Embryonic facial prominence (tissue), 1 donor: Measurements from ENCODE around the gene STEAP4.
"Not testable (repeated sequence)": the region's sequence is repeated elsewhere in the genome, so short reads cannot be mapped to it uniquely, and the experiment has no call there.

ENCODE experiments used
- DNase-seq: peaks from one replicate; pipeline ENCODE4 v3.0.0-alpha.2; 2016; ENCODE audit errors: extremely low spot score

STEAP4 gene

DNA sequence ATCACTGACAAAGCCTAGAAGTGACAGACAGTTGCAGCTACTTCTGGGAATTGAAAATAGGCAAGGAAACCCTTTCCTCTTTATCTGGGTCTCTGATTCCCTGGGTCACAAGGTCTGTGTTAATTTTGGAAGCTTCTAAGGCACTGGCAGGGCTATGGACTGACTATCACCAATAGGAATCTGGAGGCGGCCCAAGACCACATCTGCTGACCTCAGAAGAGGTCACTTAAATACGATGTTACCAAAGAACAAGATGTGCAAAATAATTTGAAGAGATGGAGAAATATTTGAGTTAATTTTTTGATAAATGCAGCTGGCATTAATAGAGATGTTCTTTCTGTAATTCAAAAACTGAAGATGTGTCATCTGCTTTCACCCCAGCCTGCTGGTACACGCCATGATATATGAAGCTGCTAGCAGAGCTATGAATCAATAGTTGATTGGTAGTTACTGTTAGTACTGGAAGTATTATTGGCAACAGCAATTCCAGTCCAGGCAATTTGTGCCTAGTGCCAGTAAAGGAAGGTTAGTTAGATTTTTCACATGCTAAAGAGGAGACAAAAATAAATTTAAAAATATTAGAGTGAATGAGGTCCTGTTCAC lies 5.5 kb upstream of the STEAP4 start:
- no peak for DNase-seq

GRCh38 chr7:88311675-88312036 lies 5.0 kb upstream of the STEAP4 start:
- DNase-seq, result no peak

- no peak for DNase-seq
These were observed 4.4 kb upstream of the STEAP4 start for GRCh38 chr7:88310956-88311674.

DNA sequence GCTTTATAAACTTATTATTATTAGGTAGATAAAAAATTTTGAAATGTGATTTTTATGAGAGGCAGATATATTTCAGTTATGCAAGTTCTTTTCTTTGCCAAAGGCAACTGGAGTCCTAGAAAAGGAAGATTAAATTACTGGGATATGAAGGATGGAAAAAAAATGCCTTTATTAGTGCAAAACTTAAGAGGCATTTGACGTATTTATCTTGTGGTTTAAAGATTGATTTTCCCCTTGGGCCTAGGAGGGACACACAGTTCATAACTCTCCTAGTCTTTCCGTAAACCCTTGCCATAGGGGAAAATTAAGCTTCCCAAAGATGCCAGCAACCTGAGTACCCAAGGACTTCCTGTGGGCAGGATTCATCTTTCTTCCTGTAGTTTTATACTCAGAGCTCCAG lies 3.1 kb upstream of the STEAP4 start:
- no peak for DNase-seq

- DNase-seq, result no peak
These were observed 1.1 kb upstream of the STEAP4 start for GRCh38 chr7:88307823-88308222.

GRCh38 chr7:88307412-88307811 lies 718 bp upstream of the STEAP4 start:
- DNase-seq, result no peak

DNA sequence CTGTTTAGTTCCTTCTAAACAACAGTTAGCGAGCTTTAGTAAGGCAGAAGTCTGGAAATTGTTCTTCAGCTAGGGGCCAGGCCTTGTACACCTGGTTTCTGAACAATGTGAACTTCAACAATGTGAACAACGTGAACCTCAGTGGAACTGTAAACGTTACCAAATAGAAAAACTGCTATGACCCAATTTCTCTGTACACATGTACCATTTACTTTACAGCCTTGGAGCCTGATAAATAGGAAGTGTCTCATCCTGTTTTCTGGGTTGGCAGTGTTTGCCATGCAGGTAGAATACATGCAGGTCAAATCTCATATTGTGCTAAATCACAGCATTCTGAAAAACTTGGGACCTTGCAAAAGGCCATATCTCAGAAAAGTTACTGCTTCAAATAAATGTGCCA lies 1.6 kb downstream of the STEAP4 start:
- no peak for DNase-seq

GRCh38 chr7:88302486-88302885 lies 4.2 kb downstream of the STEAP4 start:
- no peak for DNase-seq

- DNase-seq, result no peak
These were observed 4.8 kb downstream of the STEAP4 start for GRCh38 chr7:88301924-88302323.

GRCh38 chr7:88300401-88300945 lies 6.2 kb downstream of the STEAP4 start:
- DNase-seq, result no peak

DNA sequence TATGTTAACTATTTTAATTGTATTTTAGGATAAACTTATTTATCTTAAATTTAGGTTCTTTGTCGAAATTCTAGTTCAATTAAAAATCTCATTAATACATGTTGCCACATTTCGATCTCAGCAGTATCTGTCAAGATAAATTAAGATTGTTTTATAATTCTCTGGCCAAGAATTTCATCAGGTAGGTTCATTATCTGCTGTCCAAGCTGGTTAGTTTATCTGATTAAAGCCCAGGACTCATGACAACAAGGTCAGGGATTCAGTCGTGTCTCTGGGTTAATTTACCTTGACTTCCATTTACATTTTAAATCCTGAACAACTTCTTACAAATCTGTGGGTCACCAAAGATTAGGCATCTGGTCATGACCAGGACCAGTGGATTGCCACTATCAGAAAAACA lies 7.6 kb downstream of the STEAP4 start:
- DNase-seq, result no peak

GRCh38 chr7:88293866-88294265 lies 12.8 kb downstream of the STEAP4 start:
- no peak for DNase-seq

DNA sequence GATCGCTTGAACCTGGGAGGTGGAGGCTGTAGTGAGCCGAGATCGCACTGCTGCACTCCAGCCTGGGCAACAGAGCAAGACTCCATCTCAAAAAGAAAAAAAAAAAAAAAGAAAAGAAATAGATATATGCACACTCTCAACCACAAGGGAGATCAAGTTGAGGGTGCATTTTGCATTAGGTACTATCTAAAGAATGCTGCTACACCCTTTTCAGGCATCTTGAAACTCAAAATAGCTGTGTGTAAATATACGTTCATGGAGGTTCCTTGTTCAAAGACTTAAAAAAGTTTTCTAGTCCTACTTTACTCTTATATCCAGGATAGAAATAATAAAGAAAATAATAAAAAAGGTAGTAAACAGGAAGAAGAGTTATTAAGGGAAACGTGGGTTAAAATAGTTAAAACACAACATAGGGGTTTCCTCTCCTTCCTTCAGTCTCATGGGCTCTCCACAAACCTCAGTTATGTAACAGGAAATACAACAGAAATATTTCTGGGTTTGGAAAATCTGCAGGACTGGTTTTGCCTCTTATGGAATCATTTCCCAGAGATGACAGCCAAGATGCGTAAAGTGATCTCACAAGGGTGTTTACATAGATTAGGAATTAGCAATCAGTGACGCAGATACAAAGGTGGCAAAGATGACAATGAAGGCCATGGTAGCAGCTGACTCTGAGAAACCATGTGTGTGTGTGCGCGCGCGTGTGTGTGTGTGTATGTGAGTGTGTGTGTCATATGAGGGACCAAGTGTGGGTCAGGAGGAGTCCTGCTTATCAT lies 15.1 kb downstream of the STEAP4 start:
- DNase-seq, result no peak

DNA sequence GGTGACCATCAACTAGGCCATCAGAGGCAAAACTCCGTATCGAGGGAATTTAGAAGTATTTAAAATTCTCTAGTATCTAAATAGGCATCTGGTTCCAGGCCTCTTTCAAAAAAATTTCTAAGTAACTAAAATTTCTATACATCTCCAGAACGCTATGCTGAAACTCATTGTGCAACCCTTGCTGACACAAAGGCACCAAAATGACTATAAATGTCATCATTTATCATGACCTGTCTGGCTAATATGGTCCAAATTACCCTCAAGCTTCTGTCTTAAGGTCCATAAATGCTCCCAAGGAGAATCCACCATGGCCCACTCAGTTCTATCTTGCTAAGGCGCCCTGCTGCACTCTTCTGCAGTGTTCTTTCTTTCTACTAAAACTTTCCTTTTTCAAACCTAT lies 16.2 kb downstream of the STEAP4 start:
- no peak for DNase-seq

- DNase-seq, result no peak
These were observed 17.1 kb downstream of the STEAP4 start for GRCh38 chr7:88289564-88290025.

DNA sequence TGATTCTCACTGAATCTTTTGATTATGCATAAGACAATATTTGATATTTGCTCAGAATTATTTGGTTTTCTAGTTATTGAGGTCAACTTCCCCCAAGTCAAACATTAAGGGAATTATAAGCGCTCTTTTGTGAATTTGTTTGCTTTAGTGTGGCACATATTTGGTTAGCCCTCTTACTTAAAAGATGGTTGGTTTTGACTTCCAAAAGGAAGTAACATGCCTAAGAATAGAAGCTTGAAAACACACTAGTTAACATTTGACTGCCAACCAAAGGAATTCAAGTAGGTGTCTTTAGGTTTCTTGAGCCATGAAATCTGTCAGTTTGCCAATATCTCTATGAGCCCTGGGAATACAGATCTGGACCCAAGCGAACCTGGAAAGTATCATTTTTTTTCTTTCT lies 24.9 kb downstream of the STEAP4 start:
- DNase-seq, result no peak

- DNase-seq, result no peak
These were observed 25.9 kb downstream of the STEAP4 start for GRCh38 chr7:88280801-88281200.

DNA sequence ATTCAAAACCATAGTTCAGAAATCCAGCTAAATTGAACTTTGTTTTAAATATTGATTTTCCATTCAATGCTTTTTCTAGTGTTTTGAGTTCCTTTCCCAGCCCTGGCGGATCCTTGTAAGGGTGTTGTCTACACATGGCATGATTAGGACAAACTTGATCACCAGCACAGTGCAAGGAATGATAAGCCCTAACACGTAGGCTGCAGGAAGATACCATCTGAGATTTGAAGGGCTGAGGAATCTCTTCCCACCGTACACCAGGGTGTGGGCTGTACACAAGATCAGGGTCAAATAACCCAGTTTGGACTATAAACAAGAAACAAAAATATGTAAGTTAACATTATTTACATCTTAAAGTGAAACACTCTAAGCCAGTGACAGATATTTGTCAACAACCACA lies 27.4 kb downstream of the STEAP4 start:
- DNase-seq, result no peak

- no peak for DNase-seq
These were observed 27.8 kb downstream of the STEAP4 start for GRCh38 chr7:88278881-88279280.

DNA sequence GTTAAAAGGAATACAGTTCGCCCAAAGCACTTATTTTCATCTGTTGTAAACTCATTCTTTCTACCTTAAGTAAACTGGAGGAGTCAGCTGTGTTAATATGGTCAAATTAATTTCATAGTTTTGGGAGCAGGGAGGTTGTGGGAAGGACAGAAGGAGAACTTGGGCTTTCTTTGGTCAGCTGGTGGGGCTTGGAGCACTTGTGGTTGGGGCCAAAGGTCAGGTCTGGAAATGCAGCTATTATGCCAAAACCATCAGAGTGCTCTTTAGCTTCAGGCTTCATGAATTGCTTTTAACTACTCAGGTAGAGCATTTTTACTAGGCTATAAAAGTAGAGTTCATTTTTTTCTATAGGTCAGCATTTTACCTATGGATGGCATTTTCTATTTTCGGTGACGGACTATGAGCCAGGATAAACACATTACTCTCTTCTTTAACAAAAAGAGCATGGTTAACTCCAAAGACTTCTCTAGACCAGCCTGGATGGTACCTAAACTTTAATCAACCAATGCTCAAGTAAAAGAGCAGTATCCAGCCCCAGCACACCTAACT lies 30.0 kb downstream of the STEAP4 start:
- DNase-seq, result no peak

DNA sequence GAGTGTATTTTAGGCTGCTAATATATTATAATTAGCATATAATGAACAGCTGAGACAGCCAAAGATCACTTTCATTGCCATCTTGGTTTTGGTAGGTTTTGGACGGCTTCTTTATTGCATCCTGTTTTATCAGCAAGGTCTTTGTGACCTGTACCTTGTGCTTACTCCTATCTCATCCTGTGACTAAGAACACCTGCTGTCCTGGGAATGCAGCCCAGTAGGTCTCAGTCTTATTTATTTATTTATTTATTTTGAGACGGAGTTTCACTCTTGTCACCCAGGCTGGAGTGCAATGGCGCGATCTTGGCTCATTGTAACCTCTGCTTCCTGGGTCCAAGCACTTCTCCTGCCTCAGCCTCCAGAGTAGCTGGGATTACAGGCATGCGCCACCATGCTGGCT lies 31.8 kb downstream of the STEAP4 start:
- DNase-seq, result not testable (repeated sequence)

GRCh38 chr7:88269586-88269985 lies 37.1 kb downstream of the STEAP4 start:
- no peak for DNase-seq
